Ovary (tissue), 9 donors: ENCODE results near the gene OTUD3. TPM values are rescaled to one million over a fixed set of nuclear protein-coding genes. Genes with fewer than 3 reads are reported as not detected.
A peak's percentile ranks its signal among the peaks of the same experiment; 100 is the strongest.

Experiments used
- DNase-seq, 5 donors: peaks; one replicate each; pipeline ENCODE4 v3.0.0-alpha.2; 2019 to 2020
- H3K27ac ChIP-seq, 2 donors: fragments of 200-600 bp; one replicate each; pipeline versions ENCODE4 v1.5.1 to v1.8.0; 2019 to 2022
- H3K27me3 ChIP-seq: fragments of 200-600 bp; one replicate; pipeline ENCODE4 v1.8.0; 2022
- H3K36me3 ChIP-seq: fragments of 200-600 bp; sonication (generic); one replicate; pipeline ENCODE4 v1.5.1; 2019
- H3K4me1 ChIP-seq: one replicate; pipeline ENCODE4 v1.8.1; 2013; ENCODE audit warnings: mild to moderate bottlenecking, moderate library complexity; ENCODE audit not compliant: insufficient read depth
- H3K4me3 ChIP-seq: fragments of 200-600 bp; sonication (generic); one replicate; pipeline ENCODE4 v1.5.1; 2017
- H3K9me3 ChIP-seq, 2 donors: fragments of 200-600 bp in 1 of 2; sonication (generic) in 1 of 2; one replicate each; pipeline versions ENCODE4 v1.5.1 to v1.8.1; 2013 to 2019; ENCODE audit warnings: mild to moderate bottlenecking in 1 of 2, moderate library complexity in 1 of 2
- CTCF ChIP-seq, 3 donors: fragments of 450-650 bp in 2 of 3; fragments of 200-600 bp in 1 of 3; IDR thresholded peaks; one replicate each; pipeline versions ENCODE4 v1.5.1 to v1.8.0; 2016 to 2022; ENCODE audit warnings: antibody characterized with exemption in 3 of 3, mild to moderate bottlenecking in 1 of 3
- EP300 ChIP-seq: sonication (generic); formaldehyde crosslinking; IDR thresholded peaks from one replicate; pipeline ENCODE4 v1.6.1; 2017; ENCODE audit warnings: antibody characterized with exemption
- POLR2A ChIP-seq: fragments of 450-650 bp; IDR thresholded peaks from one replicate; pipeline ENCODE4 v1.6.1; 2017; ENCODE audit warnings: antibody characterized with exemption, mild to moderate bottlenecking, moderate library complexity
- WGBS, 3 donors: extraction: QIAGEN DNeasy Blood & Tissue Kit in 1 of 3; methylation state at CpG; one replicate each; pipeline versions ENCODE4 v1.1.5 to v1.1.7; 2013 to 2017; 5-methylcytosine and 5-hydroxymethylcytosine counted together
- intact Hi-C, 4 donors: fragments of 100-400 bp; cut with DNase I; formaldehyde crosslinking; loops; one replicate each; pipeline versions ENCODE4 v1.11.0 to v1.15.1; 2022 to 2023
- polyA plus RNA-seq, 2 donors: library from polyadenylated mRNA; stranded (reverse); fragments of 200-250 nt in 1 of 2; fragments of 350-450 nt in 1 of 2; fragmentation: Illumina TruSeq in 1 of 2; extraction: RNeasy Lipid Tissue Mini Kit (QIAGEN cat#74804) in 1 of 2; gene quantifications; one replicate each; pipeline ENCODE4 v1.2.3, GENCODE V29; 2013 to 2014
- total RNA-seq, 7 donors: library from RNA; depleted of rRNA in 2 of 7; stranded (reverse); fragments of >200 nt in 2 of 7; fragmentation: NEBNext Ultra II Directional in 3 of 7; extraction: Animal tissue kit (Norgen Biotek cat#: 25700) in 3 of 7; gene quantifications; one replicate each; pipeline versions ENCODE4 v1.1.0 to v1.2.4, GENCODE V29; 2016 to 2023
- donor health status: DM: no; HTN: no; CAD: no; lungs with moderate emphysema.
- donor health status: DM: no; HTN: no; CAD: no.
- donor health status: Bipolar disorder and iron deficiency.
- donor health status: DM: yes; HTN: yes; CAD: no.
- donor health status: DM: no; HTN: no; CAD: no.
- donor health status: DM: yes; HTN: yes; CAD: no.

The OTUD3 gene
- total and polyA plus RNA-seq, 9 donors, result 3.0 to 19.7 (median 9.4) TPM

GRCh38 chr1:19909392-19909791 lies 27.2 kb downstream of the OTUD3 start:
- Histone ChIP-seq H3K4me3 (no peak overlapping the region), H3K27ac (no peak overlapping the region), H3K27me3 (no peaks in the 10 kb centered on the region), H3K36me3 (no peaks in the 10 kb centered on the region), H3K9me3 (no peaks in the 10 kb centered on the region), H3K4me1 (no peaks in the 10 kb centered on the region)
- no peak for TF ChIP-seq POLR2A
- TF ChIP-seq CTCF (IDR thresholded peaks at IDR 0.05), result no peak
- TF ChIP-seq EP300, result no peak
- DNase-seq, result no peak
- intact Hi-C loops, result no loop called here
- 47 to 64% (median 60%) methylated on average over 5 of the region's 5 CpGs for WGBS, 3 donors

DNA sequence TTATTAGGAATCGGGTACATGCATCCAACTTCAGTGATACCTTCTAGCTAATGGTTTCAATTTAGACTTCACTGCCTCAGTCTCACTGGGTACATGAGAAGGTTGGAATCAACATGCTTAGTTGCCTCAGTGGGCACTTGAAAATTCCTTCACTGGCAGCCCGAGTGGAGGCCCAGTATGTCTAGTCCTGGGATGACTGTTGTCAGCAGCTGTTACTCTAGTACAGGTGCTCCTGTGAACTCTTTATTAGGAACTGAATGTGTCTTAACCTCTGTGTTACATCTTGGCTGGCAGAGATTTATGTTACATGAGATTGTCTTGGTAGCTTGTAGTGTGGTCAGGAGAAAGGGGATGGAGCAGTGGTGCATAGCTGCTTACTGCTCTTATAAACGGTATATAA lies 27.8 kb downstream of the OTUD3 start:
- Histone ChIP-seq H3K27me3 (no peaks in the 10 kb centered on the region), H3K36me3 (no peaks in the 10 kb centered on the region), H3K9me3 (no peaks in the 10 kb centered on the region), H3K27ac (no peak overlapping the region), H3K4me3 (no peak overlapping the region), H3K4me1 (no peaks in the 10 kb centered on the region)
- intact Hi-C loops, result loop anchor here in 1 of 4 donors (10.0 kb wide), 1 partner anchor 585 kb away; no protein-coding TSS in a partner anchor
- no peak for TF ChIP-seq POLR2A
- no peak for TF ChIP-seq CTCF (IDR thresholded peaks at IDR 0.05)
- no peak for TF ChIP-seq EP300
- 77 to 85% (median 79%) methylated on average over 3 of the region's 3 CpGs for WGBS, 3 donors
- no peak for DNase-seq

DNA sequence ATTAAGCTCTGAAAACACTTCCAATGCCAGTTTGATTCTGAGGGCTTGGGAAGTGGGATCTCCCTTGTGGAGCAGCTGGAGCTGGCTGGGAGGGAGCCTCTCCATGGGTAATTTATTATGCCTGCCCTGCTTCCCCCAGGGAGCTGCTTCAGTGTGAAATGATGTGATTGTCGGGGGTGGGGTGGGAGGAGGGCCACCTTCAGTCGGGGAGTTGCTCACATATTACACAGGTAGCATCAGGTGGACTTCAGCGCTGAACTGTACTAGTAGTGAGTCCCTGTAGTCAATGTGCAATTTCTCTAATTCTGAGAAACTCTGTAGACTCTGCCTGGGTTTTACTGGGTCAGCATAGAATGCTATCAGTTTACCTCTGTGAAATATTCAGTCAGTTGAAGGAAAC lies 28.5 kb downstream of the OTUD3 start:
- Histone ChIP-seq H3K9me3 (no peaks in the 10 kb centered on the region), H3K4me1 (no peaks in the 10 kb centered on the region), H3K36me3 (no peaks in the 10 kb centered on the region), H3K27ac (no peak overlapping the region), H3K4me3 (no peak overlapping the region), H3K27me3 (no peaks in the 10 kb centered on the region)
- TF ChIP-seq EP300 (no peak), POLR2A (no peak), CTCF (IDR thresholded peaks at IDR 0.05) (no peak)
- 78 to 86% (median 79%) methylated on average over 3 of the region's 3 CpGs for WGBS, 3 donors
- intact Hi-C loops, result loop anchor here in 1 of 4 donors (10.0 kb wide), 1 partner anchor 584 kb away; no protein-coding TSS in a partner anchor
- no peak for DNase-seq

DNA sequence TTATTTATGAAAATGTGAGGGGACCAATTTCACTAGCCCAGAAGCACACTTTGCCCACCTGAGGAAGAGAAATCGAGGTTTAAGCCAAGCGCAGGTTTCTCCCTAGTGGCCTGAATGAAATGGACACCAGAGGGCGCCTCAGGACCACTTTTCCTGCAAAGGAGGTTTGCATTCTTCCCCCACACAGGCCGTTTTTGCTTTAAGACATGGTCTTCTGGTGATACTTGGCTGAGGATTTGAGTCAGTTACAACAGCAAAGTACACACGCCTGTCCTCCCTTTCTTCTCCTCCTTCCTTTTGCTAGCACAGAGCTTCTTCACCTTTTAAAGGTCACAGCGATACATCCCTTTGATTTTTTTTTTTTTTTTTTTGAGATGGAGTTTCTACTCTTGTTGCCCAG lies 35.9 kb downstream of the OTUD3 start:
- no peak for TF ChIP-seq EP300
- peak; percentile 86 to 96 (median 95) for TF ChIP-seq CTCF (IDR thresholded peaks at IDR 0.05)
- peak; percentile 84 to 95 (median 91) for DNase-seq
- Histone ChIP-seq H3K36me3 (no peaks in the 10 kb centered on the region), H3K4me1 (no peaks in the 10 kb centered on the region), H3K9me3 (no peaks in the 10 kb centered on the region), H3K27me3 (no peaks in the 10 kb centered on the region), H3K27ac (no peak overlapping the region), H3K4me3 (no peak overlapping the region)
- intact Hi-C loops, result loop anchor here (1.0 to 10.0 kb wide), 5 partner anchors 234 to 577 kb away; no protein-coding TSS in a partner anchor
- WGBS, 3 donors, result 6% methylated on average over 6 of the region's 6 CpGs
